DMS153 (cell line): ENCODE data around the gene WDR62.

Source experiments
- DNase-seq: peaks from one replicate; lab custom pipeline; 2025; lab: John Stamatoyannopoulos, UW

The WDR62 gene

GRCh38 chr19:36054733-36055686 lies at the start of gene WDR62:
Gene WDR62 (plus strand): TSS chr19:36054897. CDS start chr19:36054972, 75 bp downstream.
- peak; percentile 90 for DNase-seq

DNA sequence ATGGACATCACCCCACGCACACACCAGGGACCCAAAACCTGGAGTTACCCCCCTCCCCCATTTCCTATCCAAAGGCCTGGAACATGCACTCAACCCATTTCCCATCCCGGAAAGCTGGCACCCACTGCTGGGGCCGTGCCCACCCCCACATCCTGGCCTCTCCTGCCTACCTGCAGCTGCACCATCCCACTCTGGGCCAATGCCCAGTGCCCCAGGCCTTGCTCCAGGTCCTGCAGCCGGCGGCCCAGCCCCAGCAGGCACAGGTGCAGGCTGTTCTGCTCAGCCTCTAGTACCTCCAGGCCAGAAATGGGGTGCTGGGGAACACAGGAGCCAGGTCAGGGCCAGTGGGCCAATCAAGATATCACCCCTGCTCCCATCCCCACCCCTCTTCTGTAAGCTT lies 47.7 kb upstream of the WDR62 start:
- DNase-seq: no peak

GRCh38 chr19:36008336-36008978 lies 46.2 kb upstream of the WDR62 start, which contains the start of gene SYNE4:
Gene SYNE4 (minus strand): TSS chr19:36008813. CDS start chr19:36008681, 132 bp downstream.
- DNase-seq: peak; percentile 39

DNA sequence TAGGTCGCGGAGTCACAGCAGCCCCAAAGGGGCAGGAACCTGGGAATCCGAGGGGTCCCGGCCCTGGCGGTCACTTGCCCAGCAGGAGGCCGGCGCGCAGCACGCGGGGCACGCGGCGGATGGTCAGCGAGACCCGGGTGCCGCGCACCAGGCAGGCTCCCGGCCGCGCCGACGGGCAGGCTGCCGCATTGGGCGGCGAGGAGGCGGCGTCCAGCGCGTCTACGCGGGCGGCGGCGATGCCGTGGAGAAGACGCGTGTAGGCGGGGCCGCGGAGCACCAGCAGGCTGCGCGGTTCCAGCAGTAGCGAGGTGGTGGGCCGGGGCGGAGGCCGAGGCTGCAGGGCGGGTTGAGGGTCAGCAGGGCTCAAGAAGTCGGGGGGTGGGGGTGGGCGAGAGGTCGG lies 45.5 kb upstream of the WDR62 start:
- DNase-seq: peak; percentile 32

GRCh38 chr19:36009633-36010379 lies 44.9 kb upstream of the WDR62 start:
- DNase-seq: no peak

DNA sequence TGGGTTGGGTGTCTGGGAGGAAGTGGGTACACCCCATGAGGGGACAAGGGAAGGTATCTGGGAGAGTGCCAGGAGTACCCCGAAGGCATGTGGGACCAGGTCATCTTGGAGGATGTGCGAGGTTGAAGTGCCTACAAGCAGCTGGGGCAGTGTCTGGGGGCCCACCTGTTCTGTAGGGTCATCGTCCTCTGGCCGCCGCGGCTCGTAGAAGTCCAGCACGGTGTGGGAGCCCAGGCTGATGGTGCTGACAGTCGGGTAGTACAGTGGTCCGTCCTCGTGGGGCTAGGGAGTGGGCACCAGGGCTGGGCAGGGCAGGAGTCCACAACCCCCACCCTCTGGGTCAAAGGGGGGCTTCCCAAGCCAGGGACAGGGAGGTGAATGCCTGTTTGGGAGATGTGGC lies 44.3 kb upstream of the WDR62 start:
- DNase-seq: no peak

DNA sequence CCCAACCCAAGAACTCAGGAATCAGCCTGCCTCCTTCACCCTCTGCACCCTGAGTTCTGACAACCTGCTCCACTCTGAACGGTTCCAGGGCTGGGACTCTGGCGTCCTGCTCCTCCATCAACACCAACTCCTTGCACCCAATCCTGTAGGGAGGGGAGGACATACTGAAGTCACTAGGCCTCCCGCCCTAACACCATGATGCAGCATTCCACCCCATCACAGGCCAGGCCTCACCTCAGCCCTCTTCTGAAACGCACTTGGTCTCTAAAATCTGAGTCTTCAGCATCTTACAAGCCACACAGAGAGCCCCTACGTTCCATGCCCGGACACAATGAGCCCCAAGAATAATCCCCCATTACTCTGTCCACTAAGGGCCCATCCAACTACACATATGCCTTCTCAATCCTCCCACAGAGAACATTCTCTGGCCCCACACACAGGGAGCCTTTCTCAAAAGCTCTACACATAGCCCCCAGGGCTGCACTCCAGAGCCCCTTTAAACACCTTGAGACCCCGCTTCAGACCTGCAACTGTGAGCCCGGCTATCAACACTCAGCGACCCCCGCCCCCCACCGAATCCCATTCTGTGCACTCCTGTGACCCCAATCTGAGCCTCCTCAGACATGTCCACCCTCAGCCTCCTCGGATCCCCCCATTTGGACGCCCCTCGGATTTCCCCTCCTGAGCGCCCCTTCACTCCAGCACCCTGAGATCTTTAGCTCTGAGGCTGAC lies 41.3 kb upstream of the WDR62 start:
- no peak for DNase-seq

GRCh38 chr19:36014012-36014924 lies 40.4 kb upstream of the WDR62 start, which contains the start of gene ALKBH6:
Gene ALKBH6 (minus strand): TSS chr19:36014213. CDS start chr19:36013397, 816 bp downstream.
- peak; percentile 99 for DNase-seq

GRCh38 chr19:36019061-36019670 lies 35.5 kb upstream of the WDR62 start:
- no peak for DNase-seq

- DNase-seq: no peak
Observed at GRCh38 chr19:36023432-36023831, 31.3 kb upstream of the WDR62 start.

GRCh38 chr19:36025541-36025940 lies 29.2 kb upstream of the WDR62 start:
- no peak for DNase-seq

DNA sequence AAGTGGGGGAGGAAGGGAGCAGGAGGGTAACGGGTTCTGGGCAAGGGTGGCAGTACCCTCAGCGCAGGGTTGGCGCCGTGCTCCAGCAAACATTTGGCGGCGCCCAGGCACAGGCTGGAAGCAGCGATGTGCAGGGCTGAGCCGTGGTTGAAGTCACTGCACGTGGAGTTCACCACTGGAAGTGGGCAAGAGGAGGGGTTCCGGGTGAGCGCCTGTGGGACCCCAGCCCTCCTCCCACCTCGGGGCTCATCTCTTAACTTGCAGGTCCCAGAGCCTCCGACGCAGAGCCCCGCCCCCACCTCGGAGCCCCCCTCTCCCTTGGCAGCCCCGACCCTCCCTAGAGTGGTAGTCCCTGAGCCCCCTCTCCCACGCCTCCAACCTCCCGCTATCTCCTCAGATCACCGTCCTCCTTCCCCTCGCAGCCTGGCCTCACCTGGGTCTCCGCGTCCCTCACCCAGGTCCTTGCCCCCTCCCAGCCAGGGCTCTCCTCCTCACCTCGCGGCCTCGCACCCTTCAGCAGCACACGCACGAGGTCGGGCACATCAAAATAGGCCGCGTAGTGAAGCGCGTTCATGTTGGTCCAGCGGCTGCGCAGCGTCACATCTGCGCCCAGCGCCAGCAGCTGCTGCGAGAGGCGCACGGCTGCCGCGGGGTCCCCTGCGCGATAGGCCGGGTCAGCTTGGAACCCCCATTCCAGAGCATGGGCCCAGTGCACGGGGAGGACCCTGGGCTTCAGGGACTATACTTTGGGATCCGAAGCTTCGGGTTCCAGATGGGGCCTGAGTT lies 28.4 kb upstream of the WDR62 start:
- DNase-seq: no peak

GRCh38 chr19:36027696-36028095 lies 27.0 kb upstream of the WDR62 start:
- DNase-seq: no peak

GRCh38 chr19:36028313-36029041 lies 26.2 kb upstream of the WDR62 start:
- no peak for DNase-seq

- DNase-seq: no peak
Observed at GRCh38 chr19:36030264-36031148, 24.2 kb upstream of the WDR62 start.

DNA sequence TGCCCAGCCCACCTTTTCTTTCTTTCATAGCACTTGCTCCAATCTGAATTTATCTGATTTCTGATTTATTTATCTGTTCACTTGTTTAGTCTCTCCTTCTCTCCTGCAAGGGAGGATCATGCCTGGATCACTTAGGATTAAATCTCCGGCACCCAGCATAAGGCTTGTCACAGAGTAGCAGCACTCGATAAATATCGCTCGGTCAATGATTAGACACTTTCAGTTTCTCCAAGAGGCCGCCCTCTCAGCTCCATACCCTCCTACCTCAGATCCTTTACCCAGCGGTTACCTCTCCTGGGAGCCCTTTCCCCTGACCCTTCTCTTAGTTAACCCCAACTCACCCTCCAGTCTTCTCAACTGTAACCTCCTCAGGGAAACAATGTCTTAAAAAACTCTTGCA lies 23.4 kb upstream of the WDR62 start:
- no peak for DNase-seq
